Esophagus muscularis mucosa (tissue), 3 donors: ENCODE measurements around the gene KCNJ16.

Experiments used
- CTCF ChIP-seq, 3 experiments: fragments of 200-600 bp in 2 of 3; fragments of 450-650 bp in 1 of 3; sonication (generic) in 2 of 3; IDR thresholded peaks; one replicate each; pipeline ENCODE4 v1.5.1; 2017 to 2019; ENCODE audit warnings: antibody characterized with exemption in 3 of 3, mild to moderate bottlenecking in 2 of 3, moderate library complexity in 1 of 3
- POLR2A ChIP-seq: fragments of 450-650 bp; IDR thresholded peaks from one replicate; pipeline ENCODE4 v1.6.1; 2017; ENCODE audit warnings: antibody characterized with exemption, moderate library complexity, mild to moderate bottlenecking, low read depth
- POLR2AphosphoS5 ChIP-seq, 2 donors: sonication (generic); formaldehyde crosslinking; IDR thresholded peaks; one replicate each; pipeline ENCODE4 v1.6.1; 2017; ENCODE audit warnings: antibody characterized with exemption in 2 of 2

- TF ChIP-seq CTCF (IDR thresholded peaks at IDR 0.05) = no peak
- TF ChIP-seq POLR2AphosphoS5 (IDR thresholded peaks at IDR 0.05) = no peak
- no peak for TF ChIP-seq POLR2A
Observed at GRCh38 chr17:70166615-70167014, 91.6 kb downstream of the KCNJ16 start.
